HepG2 (cell line): ENCODE results near the gene MSL3B.

Source experiments
- ATAC-seq: fragments of 200-7000 bp; cut with Tn5 transposase; 3 replicates; pipeline ENCODE4 v1.9.1; 2020; ENCODE audit warnings: mild to moderate bottlenecking, moderate library complexity
- BruUV-seq: library from RNA; stranded (reverse); fragments of 400-500 nt; replicated peaks from 2 replicates; lab custom pipeline; 2021; lab: Mats Ljungman, UMichigan
- CTCF ChIA-PET: fragments of 300-600 bp; formaldehyde crosslinking; extraction: SDS; loops from one replicate; lab custom pipeline; 2021; ENCODE audit warnings: low total read pairs, inconsistent platforms, low intra/inter-chr PET ratio; lab: Yijun Ruan, JAX
- POLR2A ChIA-PET: fragments of 350-600 bp; sonication (Branson Sonifier 250); formaldehyde crosslinking; loops from one replicate; lab custom pipeline; 2020; ENCODE audit warnings: antibody characterized with exemption, inconsistent platforms; lab: Yijun Ruan, JAX
- DNase-seq: peaks from one replicate; pipeline ENCODE4 v3.0.0-alpha.2; 2015; ENCODE audit warnings: low spot score
- FAIRE-seq: peaks from 3 replicates; lab custom pipeline; 2011; peaks lifted over from hg19 to GRCh38; lab: Jason Lieb, UNC
- H2AFZ ChIP-seq: one replicate; pipeline ENCODE4 v1.6.1; 2011; ENCODE audit warnings: low read length, inconsistent platforms
- H3K27ac ChIP-seq: fragments of 300-600 bp; 3 replicates; pipeline ENCODE4 v1.8.0; 2011; ENCODE audit warnings: mixed run types, mild to moderate bottlenecking, mixed read lengths, low read length, inconsistent platforms; ENCODE audit not compliant: insufficient read depth; ENCODE audit errors: extremely low read length
- H3K27me3 ChIP-seq, 2 experiments: fragments of 200-600 bp in 1 of 2; 2 replicates in 1 of 2; 3 replicates in 1 of 2; pipeline versions ENCODE4 v1.6.0 to v1.8.0; 2011; ENCODE audit warnings: low read length in 2 of 2, mild to moderate bottlenecking in 2 of 2, moderate library complexity in 2 of 2, inconsistent platforms in 1 of 2; ENCODE audit not compliant: insufficient read depth in 2 of 2, control insufficient read depth in 1 of 2
- H3K36me3 ChIP-seq, 2 experiments: fragments of 200-600 bp in 1 of 2; replicated peaks in 1 of 2; 2 replicates in 1 of 2; 3 replicates in 1 of 2; pipeline versions ENCODE4 v1.5.1 to v1.8.0; 2011; ENCODE audit warnings: low read length in 2 of 2, inconsistent platforms in 1 of 2; ENCODE audit not compliant: insufficient read depth in 2 of 2, control insufficient read depth in 1 of 2
- H3K4me1 ChIP-seq: 2 replicates; pipeline ENCODE4 v1.5.1; 2012; ENCODE audit warnings: low read length, inconsistent platforms; ENCODE audit not compliant: insufficient read depth
- H3K4me2 ChIP-seq: 2 replicates; pipeline ENCODE4 v1.6.0; 2011; ENCODE audit warnings: low read depth, low read length, inconsistent platforms
- H3K4me3 ChIP-seq, 3 experiments: fragments of 200-600 bp in 1 of 3; sonication (generic), shearing (Covaris generic) in 1 of 3; replicated peaks in 1 of 3; 2 replicates each; pipeline ENCODE4 v1.5.1; 2011 to 2016; ENCODE audit warnings: low read length in 3 of 3, inconsistent platforms in 2 of 3, low read depth in 2 of 3, mild to moderate bottlenecking in 2 of 3, control low read depth in 1 of 3, mixed read lengths in 1 of 3; ENCODE audit not compliant: insufficient read depth in 1 of 3
- H3K79me2 ChIP-seq: one replicate; pipeline ENCODE4 v1.6.1; 2011; ENCODE audit warnings: low read length, inconsistent platforms; ENCODE audit not compliant: insufficient read depth
- H3K9ac ChIP-seq: 2 replicates; pipeline ENCODE4 v1.6.0; 2011; ENCODE audit warnings: mild to moderate bottlenecking, low read depth, low read length, inconsistent platforms; ENCODE audit not compliant: insufficient read depth
- H3K9me3 ChIP-seq: 2 replicates; pipeline ENCODE4 v1.5.1; 2012; ENCODE audit warnings: mild to moderate bottlenecking, low read length
- H4K20me1 ChIP-seq: 2 replicates; pipeline ENCODE4 v1.6.0; 2011; ENCODE audit warnings: inconsistent platforms, mild to moderate bottlenecking, low read length, moderate library complexity; ENCODE audit not compliant: insufficient read depth
- BRCA1 ChIP-seq: sonication (generic); formaldehyde crosslinking; IDR thresholded peaks from 2 replicates; pipeline ENCODE4 v1.4.0; 2020; ENCODE audit warnings: missing genetic modification reagents
- E2F1 ChIP-seq: sonication (generic); formaldehyde crosslinking; IDR thresholded peaks from 2 replicates; pipeline ENCODE4 v1.5.0; 2020; ENCODE audit warnings: missing genetic modification reagents
- HNRNPH1 ChIP-seq: fragments of 200-400 bp; formaldehyde crosslinking; optimal IDR thresholded peaks from 2 replicates; pipeline ENCODE3; 2017; ENCODE audit warnings: mild to moderate bottlenecking, low read depth, low read length
- MTF2 ChIP-seq: sonication (generic); formaldehyde crosslinking; IDR thresholded peaks from 2 replicates; pipeline ENCODE4 v1.5.0; 2020; ENCODE audit warnings: missing genetic modification reagents, borderline replicate concordance
- NONO ChIP-seq, 2 experiments: fragments of 450-650 bp in 1 of 2; sonication (generic) in 1 of 2; formaldehyde crosslinking in 1 of 2; IDR thresholded peaks in 1 of 2; conservative IDR thresholded peaks in 1 of 2; 2 replicates each; pipeline versions ENCODE4 v1.6.1 to v1.8.0; 2017 to 2022; ENCODE audit warnings: mild to moderate bottlenecking in 1 of 2, missing genetic modification reagents in 1 of 2, moderate library complexity in 1 of 2
- NR0B2 ChIP-seq: sonication (generic); formaldehyde crosslinking; IDR thresholded peaks from 2 replicates; pipeline ENCODE4 v1.4.0; 2020; ENCODE audit warnings: mild to moderate bottlenecking, missing genetic modification reagents
- PHF20 ChIP-seq: sonication (generic); formaldehyde crosslinking; IDR thresholded peaks from 2 replicates; pipeline ENCODE4 v1.5.0; 2020; ENCODE audit warnings: mild to moderate bottlenecking, missing genetic modification reagents
- POLR2A ChIP-seq, 2 experiments: IDR thresholded peaks; 2 replicates each; pipeline ENCODE4 v1.6.1; 2011; ENCODE audit warnings: low read depth in 2 of 2, low read length in 2 of 2, mild to moderate bottlenecking in 1 of 2, moderate library complexity in 1 of 2; ENCODE audit not compliant: insufficient read depth in 1 of 2
- RELA ChIP-seq: sonication (generic); formaldehyde crosslinking; IDR thresholded peaks from 2 replicates; pipeline ENCODE4 v1.4.0; 2020; ENCODE audit warnings: missing genetic modification reagents
- RNF2 ChIP-seq: fragments of 450-650 bp; conservative IDR thresholded peaks from 2 replicates; pipeline ENCODE4 v1.6.1; 2016; ENCODE audit warnings: low read depth
- U2AF1 ChIP-seq: fragments of 200-400 bp; formaldehyde crosslinking; optimal IDR thresholded peaks from 2 replicates; pipeline ENCODE3; 2017; ENCODE audit warnings: mild to moderate bottlenecking, low read depth, low read length
- ZNF557 ChIP-seq: sonication (generic); formaldehyde crosslinking; IDR thresholded peaks from 2 replicates; pipeline ENCODE4 v1.4.0; 2020; ENCODE audit warnings: missing genetic modification reagents
- ZNF564 ChIP-seq: sonication (generic); formaldehyde crosslinking; IDR thresholded peaks from 2 replicates; pipeline ENCODE4 v1.8.1; 2023; ENCODE audit warnings: mild to moderate bottlenecking, missing genetic modification reagents
- ZZZ3 ChIP-seq: sonication (generic); formaldehyde crosslinking; IDR thresholded peaks from 2 replicates; pipeline ENCODE4 v1.4.0; 2020; ENCODE audit warnings: missing genetic modification reagents, mild to moderate bottlenecking, borderline replicate concordance
- WGBS: methylation state at CpG from one replicate; pipeline ENCODE4 v1.1.6; 2017; ENCODE audit warnings: low lambda C conversion rate; 5-methylcytosine and 5-hydroxymethylcytosine counted together
- in situ Hi-C: cut with HindIII; loops from 2 replicates; pipeline ENCODE4 v1.10.0; 2017; ENCODE audit warnings: low pct_unique_long_range_greater_than_20kb; ENCODE audit not compliant: extremely low pct_ligation_motif_present
- intact Hi-C: fragments of 100-400 bp; cut with micrococcal nuclease; formaldehyde crosslinking; loops from one replicate; pipeline ENCODE4 v1.10.0; 2022; ENCODE audit not compliant: unreplicated experiment
- TF ChIP-seq, protein P1 (sequence below): sonication (generic); formaldehyde crosslinking; IDR thresholded peaks from 2 replicates; pipeline ENCODE4 v1.4.0; 2020; ENCODE audit warnings: missing genetic modification reagents

The MSL3B gene

DNA sequence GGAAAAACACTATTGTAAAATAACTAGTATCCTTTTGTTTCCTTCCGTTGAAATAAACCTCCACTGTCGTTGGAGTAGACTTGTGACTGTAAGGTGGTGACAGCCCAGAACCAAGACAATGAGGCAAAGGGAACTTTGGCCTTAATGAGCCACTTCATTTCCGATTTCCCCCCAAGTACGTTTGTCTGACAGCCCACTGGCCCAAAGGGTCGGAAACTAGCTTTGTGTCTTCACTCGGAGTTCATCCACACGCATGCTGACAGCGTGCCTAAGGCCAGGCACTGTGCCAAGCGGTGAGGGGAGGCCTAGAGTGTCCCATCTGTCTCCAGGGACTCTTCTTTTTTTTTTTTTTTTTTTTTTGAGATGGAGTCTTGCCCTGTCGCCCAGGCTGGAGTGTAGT is 34.8 kb downstream of the MSL3B start:
- H3K4me2 ChIP-seq, result no peak overlapping the region
- in situ Hi-C loops (loop anchor here (25.0 kb wide), 1 partner anchor 521 kb away; the partner anchor contains the start of gene SAG), intact Hi-C loops (loop anchor here (10.0 kb wide), 1 partner anchor 389 kb away; no protein-coding TSS in a partner anchor)
- H3K27ac ChIP-seq, result no peak overlapping the region
- H3K9me3 ChIP-seq, result no peaks in the 10 kb centered on the region
- H3K36me3 ChIP-seq, result peaks cover 17 to 35% of the 10 kb centered on the region in 2 experiments
- H3K79me2 ChIP-seq, result peaks cover 13% of the 10 kb centered on the region
- H3K9ac ChIP-seq, result no peak overlapping the region
- H4K20me1 ChIP-seq, result peaks cover 5% of the 10 kb centered on the region; the same call in 1 of the 2 replicates
- H3K4me1 ChIP-seq, result no peaks in the 10 kb centered on the region
- no peak for ATAC-seq
- WGBS, result 92% methylated on average over 10 of the region's 10 CpGs
- no peaks in the 10 kb centered on the region for H3K27me3 ChIP-seq
- H3K4me3 ChIP-seq, result no peak overlapping the region
- no peak for TF ChIP-seq ZZZ3 (CRISPR knock-in tag)
- no peak for TF ChIP-seq MTF2 (CRISPR knock-in tag)
- no peak for TF ChIP-seq NR0B2
- no peak for TF ChIP-seq RELA
- TF ChIP-seq, protein P1, sequence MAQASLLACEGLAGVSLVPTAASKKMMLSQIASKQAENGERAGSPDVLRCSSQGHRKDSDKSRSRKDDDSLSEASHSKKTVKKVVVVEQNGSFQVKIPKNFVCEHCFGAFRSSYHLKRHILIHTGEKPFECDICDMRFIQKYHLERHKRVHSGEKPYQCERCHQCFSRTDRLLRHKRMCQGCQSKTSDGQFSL (CRISPR knock-in tag), result no peak
- TF ChIP-seq ZNF564, result no peak
- TF ChIP-seq HNRNPH1, result no peak
- TF ChIP-seq NONO (IDR thresholded peaks at IDR 0.05), result no peak
- peak; percentile 11; the same call in 1 of the 2 replicates for TF ChIP-seq NONO (CRISPR knock-in tag; conservative IDR thresholded peaks at IDR 0.05)
- TF ChIP-seq POLR2A (IDR thresholded peaks at IDR 0.05; ENCODE audit: insufficient read depth in 1 of 2, low read depth in 2 of 2, low read length in 2 of 2), result 0 out of 4 replicates have a peak, but pooled peaks of 1 of the 2 experiments have one; percentile 8
- no peak for TF ChIP-seq RNF2
- TF ChIP-seq ZNF557, result no peak
- TF ChIP-seq BRCA1 (CRISPR knock-in tag), result no peak
- TF ChIP-seq PHF20 (CRISPR knock-in tag), result no peak
- no peak for TF ChIP-seq E2F1
- no peak for TF ChIP-seq U2AF1
- ChIA-PET CTCF (no interaction called here), POLR2A (no interaction called here)
- FAIRE-seq, result no peak
- no peak for DNase-seq
- no TSS peak for BruUV-seq
- no peak overlapping the region for H2AFZ ChIP-seq
